ENCODE results near the gene ANTKMT.

DNA sequence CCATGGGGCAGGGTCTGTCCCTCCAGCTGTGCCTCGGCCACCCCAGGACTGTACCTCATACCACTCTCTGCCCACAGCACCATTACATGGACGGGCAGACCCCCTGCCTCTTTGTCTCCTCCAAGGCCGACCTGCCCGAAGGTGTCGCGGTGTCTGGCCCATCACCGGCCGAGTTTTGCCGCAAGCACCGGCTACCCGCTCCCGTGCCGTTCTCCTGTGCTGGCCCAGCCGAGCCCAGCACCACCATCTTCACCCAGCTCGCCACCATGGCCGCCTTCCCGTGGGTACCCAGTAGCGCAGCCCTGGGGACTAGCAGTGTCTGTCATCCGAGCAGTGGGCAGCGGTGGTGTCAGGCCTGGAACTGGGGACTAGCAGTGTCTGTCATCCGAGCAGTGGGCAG lies 48.1 kb upstream of the ANTKMT start:
- TF ChIP-seq, protein P1, sequence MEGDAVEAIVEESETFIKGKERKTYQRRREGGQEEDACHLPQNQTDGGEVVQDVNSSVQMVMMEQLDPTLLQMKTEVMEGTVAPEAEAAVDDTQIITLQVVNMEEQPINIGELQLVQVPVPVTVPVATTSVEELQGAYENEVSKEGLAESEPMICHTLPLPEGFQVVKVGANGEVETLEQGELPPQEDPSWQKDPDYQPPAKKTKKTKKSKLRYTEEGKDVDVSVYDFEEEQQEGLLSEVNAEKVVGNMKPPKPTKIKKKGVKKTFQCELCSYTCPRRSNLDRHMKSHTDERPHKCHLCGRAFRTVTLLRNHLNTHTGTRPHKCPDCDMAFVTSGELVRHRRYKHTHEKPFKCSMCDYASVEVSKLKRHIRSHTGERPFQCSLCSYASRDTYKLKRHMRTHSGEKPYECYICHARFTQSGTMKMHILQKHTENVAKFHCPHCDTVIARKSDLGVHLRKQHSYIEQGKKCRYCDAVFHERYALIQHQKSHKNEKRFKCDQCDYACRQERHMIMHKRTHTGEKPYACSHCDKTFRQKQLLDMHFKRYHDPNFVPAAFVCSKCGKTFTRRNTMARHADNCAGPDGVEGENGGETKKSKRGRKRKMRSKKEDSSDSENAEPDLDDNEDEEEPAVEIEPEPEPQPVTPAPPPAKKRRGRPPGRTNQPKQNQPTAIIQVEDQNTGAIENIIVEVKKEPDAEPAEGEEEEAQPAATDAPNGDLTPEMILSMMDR (IDR thresholded peaks at IDR 0.05), result no peak
- TF ChIP-seq EP300 (IDR thresholded peaks at IDR 0.05), result no peak
- TF ChIP-seq POLR2A (IDR thresholded peaks at IDR 0.05), result no peak
- no peak for TF ChIP-seq POLR2AphosphoS5 (IDR thresholded peaks at IDR 0.05)

All from gastroesophageal sphincter (tissue), 3 donors.